NOMO-1 (cell line): ENCODE data around the gene TMTC1.
A peak's percentile ranks its signal among the peaks of the same experiment; 100 is the strongest.

Experiments
- DNase-seq, 2 experiments: peaks; one replicate each; lab custom pipeline; 2025; ENCODE audit not compliant: unreplicated experiment in 2 of 2; lab: John Stamatoyannopoulos, UW

The TMTC1 gene

DNA sequence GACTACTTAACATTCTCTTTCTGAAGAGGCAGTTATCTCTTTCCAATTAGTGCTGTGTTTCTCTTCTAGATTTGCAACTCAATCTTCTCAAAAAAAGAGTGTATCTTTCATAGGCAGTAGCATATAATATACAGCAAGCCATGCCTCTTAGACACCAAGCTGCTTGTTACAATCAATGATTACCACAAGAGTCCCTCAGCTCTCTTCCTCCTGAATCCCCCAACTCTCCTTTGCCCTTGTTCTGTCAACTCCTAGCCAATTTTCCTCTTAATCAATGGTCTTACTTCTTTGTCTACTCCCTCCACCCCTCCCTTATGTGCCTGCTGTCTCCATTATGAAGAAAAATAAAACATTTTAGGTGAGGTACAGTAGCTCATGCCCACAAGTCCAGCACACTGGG is 2.6 kb downstream of the TMTC1 start:
- DNase-seq = no peak

- DNase-seq = no peak
These were observed 3.7 kb downstream of the TMTC1 start for GRCh38 chr12:29780084-29780483.

GRCh38 chr12:29778531-29778930 is 5.2 kb downstream of the TMTC1 start:
- no peak for DNase-seq

GRCh38 chr12:29773076-29773475 is 10.7 kb downstream of the TMTC1 start:
- DNase-seq = no peak

- no peak for DNase-seq
These were observed 12.0 kb downstream of the TMTC1 start for GRCh38 chr12:29771786-29772185.

- DNase-seq = no peak
These were observed 12.6 kb downstream of the TMTC1 start for GRCh38 chr12:29771165-29771564.

DNA sequence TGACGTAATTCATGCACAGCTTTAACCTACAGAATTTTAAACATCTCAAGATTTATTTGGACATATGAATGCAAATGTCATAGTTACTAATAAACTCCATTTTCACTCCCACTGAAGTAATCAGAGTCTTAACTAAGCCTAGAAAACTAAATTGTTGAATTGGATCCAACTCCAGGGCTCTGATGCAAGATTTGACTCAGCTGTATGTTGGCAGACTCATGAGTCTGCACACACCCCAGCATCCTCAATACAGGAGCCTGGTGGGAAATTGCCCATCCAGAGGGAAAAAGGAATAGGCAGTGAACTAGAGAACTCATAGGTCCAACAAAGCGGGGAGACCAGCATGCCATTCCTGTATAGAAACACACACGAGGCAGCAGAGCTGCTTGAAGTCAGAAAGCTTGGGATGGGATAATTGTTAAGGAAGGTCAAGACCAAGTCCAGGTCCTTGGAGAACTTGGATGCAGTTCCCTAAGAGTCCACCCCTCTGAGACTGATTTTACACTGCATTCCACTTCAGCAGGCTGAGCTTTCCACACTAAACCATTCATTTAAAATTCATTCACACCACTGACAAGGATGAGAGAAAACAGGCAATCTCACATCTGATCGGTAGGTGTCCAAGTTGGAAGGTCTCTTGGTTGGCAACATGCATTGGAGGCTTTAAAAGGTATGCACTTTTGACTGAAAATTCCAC is 14.4 kb downstream of the TMTC1 start:
- DNase-seq = no peak

DNA sequence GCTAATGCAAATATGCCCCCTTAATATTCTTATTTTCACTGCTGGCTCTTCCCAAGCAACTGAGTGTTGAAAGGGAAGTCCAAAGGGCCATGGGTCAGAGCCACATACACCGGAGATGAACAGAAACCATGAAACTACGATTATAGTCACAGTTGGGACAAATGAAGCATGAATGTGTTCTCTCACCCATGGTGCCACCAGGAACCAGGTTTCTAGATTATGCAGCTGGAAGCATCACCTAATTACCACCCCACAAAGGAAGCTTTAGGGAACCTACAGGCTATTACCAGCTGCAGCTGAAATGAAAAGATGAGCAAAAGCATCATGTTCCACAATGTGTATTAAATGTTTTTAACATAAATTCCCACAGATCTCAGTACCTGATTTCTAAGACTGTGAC is 15.4 kb downstream of the TMTC1 start:
- DNase-seq = peak in 1 of 2 experiments; percentile 15

GRCh38 chr12:29763301-29763683 is 20.4 kb downstream of the TMTC1 start:
- no peak for DNase-seq

DNA sequence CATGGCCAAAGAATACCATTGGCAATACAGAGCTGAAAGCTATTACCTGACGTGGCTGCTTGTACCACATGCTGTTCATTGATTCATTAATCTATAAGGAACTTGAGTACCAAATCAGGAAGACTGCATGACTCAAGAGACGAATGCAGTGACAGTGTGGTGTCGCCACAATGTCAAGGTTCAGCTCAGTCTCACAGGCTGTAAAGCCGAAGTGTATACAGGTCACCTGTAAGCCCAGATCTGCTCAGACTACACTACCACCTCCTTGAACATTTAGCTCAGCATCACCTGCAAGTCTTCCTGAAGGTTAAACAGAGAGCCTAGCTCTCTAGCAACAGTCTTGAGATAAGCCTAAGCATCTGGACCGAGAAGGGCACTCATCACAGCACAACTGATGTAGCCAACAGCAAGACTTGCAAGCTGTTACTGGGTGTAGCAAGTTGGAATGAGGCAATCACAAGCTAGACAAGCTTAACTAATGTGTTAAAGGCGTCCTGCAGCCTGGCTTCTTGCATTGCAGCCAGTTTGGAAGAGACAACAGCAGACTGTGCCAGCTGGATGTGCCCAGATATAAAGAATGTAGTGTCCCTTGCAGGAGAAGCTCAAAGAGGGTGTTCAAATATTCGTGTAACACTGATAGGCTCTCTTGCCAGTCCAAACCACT is 21.0 kb downstream of the TMTC1 start:
- DNase-seq = no peak

GRCh38 chr12:29759950-29760349 is 23.8 kb downstream of the TMTC1 start:
- no peak for DNase-seq

GRCh38 chr12:29756741-29757390 is 26.9 kb downstream of the TMTC1 start:
- no peak for DNase-seq

- DNase-seq = no peak
These were observed 29.2 kb downstream of the TMTC1 start for GRCh38 chr12:29754235-29755189.

DNA sequence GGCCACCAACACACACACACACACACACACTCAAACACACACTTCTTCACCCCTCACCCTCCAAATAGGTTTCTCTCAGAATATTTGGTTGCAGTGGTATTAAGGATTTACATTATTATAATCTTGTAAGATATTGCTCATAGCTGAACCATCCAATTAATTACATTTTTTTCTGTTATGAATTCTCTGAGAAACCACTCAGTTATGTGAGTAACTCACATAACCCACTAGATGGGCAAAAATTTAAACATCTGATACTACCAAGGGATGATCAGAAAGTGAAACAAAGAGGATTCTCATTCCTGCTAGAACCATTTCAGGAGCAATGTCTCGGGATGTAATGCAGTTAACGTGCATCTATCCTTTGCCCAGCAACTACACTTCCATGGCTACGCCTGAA is 31.6 kb downstream of the TMTC1 start:
- no peak for DNase-seq

GRCh38 chr12:29751676-29752075 is 32.1 kb downstream of the TMTC1 start:
- no peak for DNase-seq

- no peak for DNase-seq
These were observed 32.9 kb downstream of the TMTC1 start for GRCh38 chr12:29750928-29751220.

DNA sequence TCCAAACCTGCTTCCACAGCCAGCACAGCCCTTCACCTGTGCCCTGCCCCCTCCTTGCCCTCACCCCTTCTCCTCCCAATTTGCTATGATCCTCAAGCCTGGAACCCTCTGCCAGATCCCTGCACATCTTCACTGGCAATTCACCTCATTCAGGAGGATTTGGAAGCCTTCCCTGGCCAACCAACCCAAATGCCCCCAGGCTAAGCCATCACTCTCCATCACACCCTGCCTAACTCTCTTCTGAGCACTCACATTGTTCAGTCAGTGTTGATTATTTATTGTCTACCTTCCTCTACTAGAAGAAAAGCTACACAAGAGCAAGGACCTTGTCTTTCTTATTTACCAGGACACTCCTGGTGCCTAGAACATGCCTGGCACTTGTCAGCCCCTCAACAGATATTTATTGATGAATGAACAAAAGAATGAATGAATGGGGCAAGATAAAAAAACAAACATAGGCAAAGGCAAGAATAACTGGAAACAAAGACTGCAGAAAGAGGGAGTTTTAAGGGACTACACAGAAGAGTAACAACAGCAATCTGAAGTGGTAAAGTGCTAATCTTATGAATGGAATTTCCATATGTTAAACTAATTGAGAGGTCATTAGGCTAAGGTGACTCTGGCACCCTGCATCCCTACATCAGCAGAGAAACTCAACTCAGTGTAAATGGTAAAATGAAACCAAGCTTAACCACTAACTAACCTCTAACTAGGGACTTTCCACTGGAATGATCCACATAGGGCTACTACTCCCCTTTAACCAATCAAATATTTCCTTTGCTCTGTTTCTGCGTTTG is 33.4 kb downstream of the TMTC1 start:
- DNase-seq = no peak

GRCh38 chr12:29744365-29744764 is 39.4 kb downstream of the TMTC1 start:
- no peak for DNase-seq

DNA sequence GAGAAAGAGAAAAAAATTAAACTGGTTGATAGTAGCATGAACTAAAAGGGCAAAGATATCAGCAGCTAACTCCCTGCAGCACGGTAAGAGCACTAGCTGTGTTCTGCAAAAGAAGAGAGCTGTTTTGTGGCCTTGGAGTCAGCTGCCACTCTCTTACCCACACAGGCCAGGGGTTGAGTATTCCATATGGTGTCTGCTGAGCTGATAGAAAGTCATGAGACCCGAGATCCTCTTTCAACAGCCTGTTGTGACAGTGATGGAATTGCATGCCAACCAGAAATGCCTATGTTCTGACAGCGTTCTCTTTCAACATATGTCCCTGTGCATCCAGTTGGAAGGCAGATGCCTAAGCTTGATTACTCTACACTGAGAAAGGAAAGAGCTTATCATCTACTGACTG is 39.9 kb downstream of the TMTC1 start:
- DNase-seq = no peak

DNA sequence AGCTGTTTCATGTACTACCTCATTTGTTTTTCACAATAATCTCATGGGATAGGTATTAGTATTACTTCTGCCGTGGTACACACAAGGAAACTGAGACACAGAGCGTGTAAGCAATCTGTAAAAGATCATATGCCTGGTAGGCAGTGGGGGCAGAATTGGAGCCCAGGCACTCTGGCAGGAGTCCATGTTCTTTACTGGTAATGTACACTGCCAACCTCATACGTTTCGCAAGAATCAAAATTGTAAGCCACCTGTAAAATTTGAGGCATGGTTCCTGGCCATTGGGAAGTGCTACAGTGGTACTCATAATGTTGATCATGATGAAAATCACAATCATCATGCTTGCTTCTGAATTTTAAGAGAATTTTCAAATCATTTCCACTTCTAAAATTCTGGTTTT is 40.7 kb downstream of the TMTC1 start:
- DNase-seq = no peak
